Fibroblast of pulmonary artery (primary cell): Measurements from ENCODE around the gene CHPF2.

Experiments
- DNase-seq: peaks from one replicate; pipeline ENCODE4 v3.0.0-alpha.2; 2010; ENCODE audit warnings: low read depth
- H3K4me3 ChIP-seq: replicated peaks from 2 replicates; pipeline ENCODE4 v1.5.1; 2011; ENCODE audit warnings: low read depth, mild to moderate bottlenecking, control low read depth, low read length, moderate library complexity
- CTCF ChIP-seq: IDR thresholded peaks from 2 replicates; pipeline ENCODE4 v1.5.1; 2011; ENCODE audit warnings: mild to moderate bottlenecking, control low read depth, low read length, inconsistent platforms; ENCODE audit errors: missing control alignments

Gene CHPF2

GRCh38 chr7:151282111-151282510, 49.8 kb downstream of the CHPF2 start:
- no peak for TF ChIP-seq CTCF
- H3K4me3 ChIP-seq, result no peak overlapping the region
- DNase-seq, result no peak

- TF ChIP-seq CTCF, result no peak
- DNase-seq, result no peak
- no peak overlapping the region for H3K4me3 ChIP-seq
Measured at GRCh38 chr7:151283302-151283701, 51.0 kb downstream of the CHPF2 start.

GRCh38 chr7:151286148-151286547, 53.9 kb downstream of the CHPF2 start:
- no peak for TF ChIP-seq CTCF
- no peak for DNase-seq
- H3K4me3 ChIP-seq, result no peak overlapping the region
